Right lobe of liver (tissue), 6 donors: ENCODE results near the gene OR2T8. TPM values are rescaled to one million over a fixed set of nuclear protein-coding genes. Genes with fewer than 3 reads are reported as not detected.

ENCODE experiments used
- ATAC-seq, 4 donors: fragments of 200-7000 bp; cut with Tn5 transposase; one replicate each; pipeline ENCODE4 v1.9.1; 2020; ENCODE audit warnings: mild to moderate bottlenecking in 4 of 4, moderate library complexity in 4 of 4
- DNase-seq, 3 donors: peaks; one replicate each; pipeline ENCODE4 v3.0.0-alpha.2; 2020
- H3K27ac ChIP-seq, 3 donors: fragments of 200-600 bp; one replicate each; pipeline ENCODE4 v1.8.0; 2022
- H3K27me3 ChIP-seq, 2 donors: fragments of 200-600 bp; one replicate each; pipeline ENCODE4 v1.8.0; 2022
- H3K36me3 ChIP-seq, 4 donors: fragments of 200-600 bp; sonication (generic) in 1 of 4; one replicate each; pipeline versions ENCODE4 v1.5.1 to v1.8.0; 2017 to 2022; ENCODE audit warnings: control low read depth in 1 of 4
- H3K4me1 ChIP-seq, 4 donors: fragments of 200-600 bp; sonication (generic) in 1 of 4; one replicate each; pipeline versions ENCODE4 v1.5.1 to v1.8.0; 2017 to 2022; ENCODE audit warnings: control low read depth in 1 of 4
- H3K4me3 ChIP-seq, 3 donors: fragments of 200-600 bp; one replicate each; pipeline ENCODE4 v1.8.0; 2022
- H3K9me3 ChIP-seq, 4 donors: fragments of 200-600 bp; sonication (generic) in 1 of 4; one replicate each; pipeline versions ENCODE4 v1.5.1 to v1.8.0; 2017 to 2022; ENCODE audit warnings: control low read depth in 1 of 4
- POLR2A ChIP-seq: fragments of 450-650 bp; IDR thresholded peaks from one replicate; pipeline ENCODE4 v1.6.1; 2017; ENCODE audit warnings: antibody characterized with exemption, mild to moderate bottlenecking
- WGBS: methylation state at CpG from one replicate; pipeline ENCODE4 v1.1.6; 2018; ENCODE audit warnings: low coverage, low lambda C conversion rate; ENCODE audit not compliant: insufficient coverage; ENCODE audit errors: missing lambda C conversion rate; 5-methylcytosine and 5-hydroxymethylcytosine counted together
- intact Hi-C, 2 donors: fragments of 100-400 bp; cut with DNase I; formaldehyde crosslinking; loops; one replicate each; pipeline versions ENCODE4 v1.11.2 to v1.14.1; 2022
- total RNA-seq, 6 experiments: library from RNA; depleted of rRNA in 2 of 6; stranded (reverse); fragments of >200 nt in 2 of 6; fragmentation: NEBNext Ultra II Directional in 3 of 6; extraction: Animal tissue kit (Norgen Biotek cat#: 25700) in 3 of 6; gene quantifications; one replicate each; pipeline versions ENCODE4 v1.1.0 to v1.2.4, GENCODE V29; 2016 to 2023
- TF ChIP-seq, protein P1 (sequence below), 4 donors: fragments of 200-600 bp in 3 of 4; fragments of 450-650 bp in 1 of 4; IDR thresholded peaks; one replicate each; pipeline versions ENCODE4 v1.5.1 to v1.8.0; 2016 to 2022; ENCODE audit warnings: antibody characterized with exemption in 4 of 4, mild to moderate bottlenecking in 2 of 4
- donor health status: DM: no; HTN: yes; CAD: no.
- donor health status: DM: no; HTN: no; CAD: no.
- donor health status: DM: no; HTN: no; CAD: no.
- donor health status: DM: no; HTN: yes; CAD: no.
- donor health status: DM: no; HTN: yes; CAD: no.

Gene OR2T8
- total RNA-seq, 6 experiments from 2014 or later = not detected

GRCh38 chr1:247895976-247896375 is 24.1 kb upstream of the OR2T8 start:
- Histone ChIP-seq H3K4me3 (no peak overlapping the region), H3K9me3 (no peaks in the 10 kb centered on the region), H3K4me1 (no peaks in the 10 kb centered on the region), H3K27me3 (no peaks in the 10 kb centered on the region), H3K27ac (no peak overlapping the region), H3K36me3 (no peaks in the 10 kb centered on the region)
- ATAC-seq (peak in 1 of 4 donors; percentile 29), DNase-seq (no peak)
- intact Hi-C loops = no loop called here
- 56% methylated on average over 3 of the region's 14 CpGs for WGBS
- TF ChIP-seq POLR2A = no peak
- TF ChIP-seq, protein P1, sequence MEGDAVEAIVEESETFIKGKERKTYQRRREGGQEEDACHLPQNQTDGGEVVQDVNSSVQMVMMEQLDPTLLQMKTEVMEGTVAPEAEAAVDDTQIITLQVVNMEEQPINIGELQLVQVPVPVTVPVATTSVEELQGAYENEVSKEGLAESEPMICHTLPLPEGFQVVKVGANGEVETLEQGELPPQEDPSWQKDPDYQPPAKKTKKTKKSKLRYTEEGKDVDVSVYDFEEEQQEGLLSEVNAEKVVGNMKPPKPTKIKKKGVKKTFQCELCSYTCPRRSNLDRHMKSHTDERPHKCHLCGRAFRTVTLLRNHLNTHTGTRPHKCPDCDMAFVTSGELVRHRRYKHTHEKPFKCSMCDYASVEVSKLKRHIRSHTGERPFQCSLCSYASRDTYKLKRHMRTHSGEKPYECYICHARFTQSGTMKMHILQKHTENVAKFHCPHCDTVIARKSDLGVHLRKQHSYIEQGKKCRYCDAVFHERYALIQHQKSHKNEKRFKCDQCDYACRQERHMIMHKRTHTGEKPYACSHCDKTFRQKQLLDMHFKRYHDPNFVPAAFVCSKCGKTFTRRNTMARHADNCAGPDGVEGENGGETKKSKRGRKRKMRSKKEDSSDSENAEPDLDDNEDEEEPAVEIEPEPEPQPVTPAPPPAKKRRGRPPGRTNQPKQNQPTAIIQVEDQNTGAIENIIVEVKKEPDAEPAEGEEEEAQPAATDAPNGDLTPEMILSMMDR (IDR thresholded peaks at IDR 0.05) = no peak

DNA sequence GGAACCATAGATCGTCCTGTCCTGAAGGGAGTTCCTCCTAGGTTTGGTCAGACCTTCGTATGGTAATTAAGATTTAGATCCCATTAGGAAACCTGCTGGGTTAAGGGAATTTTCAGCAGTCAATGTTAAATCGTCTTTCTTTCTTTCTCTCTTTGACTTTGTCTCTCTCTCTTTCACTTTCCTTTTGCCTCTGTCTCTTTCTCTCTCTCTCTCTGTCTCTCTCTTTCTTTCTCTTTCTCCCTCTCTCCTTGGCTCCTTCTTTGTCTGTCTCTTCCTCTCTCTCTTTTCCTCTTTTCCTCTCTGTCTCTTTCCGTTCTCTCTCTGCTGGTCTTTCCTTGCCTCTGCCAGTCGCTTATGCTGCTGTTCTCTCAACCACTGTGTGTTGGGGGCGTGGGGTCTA is 15.9 kb upstream of the OR2T8 start:
- H3K4me1 ChIP-seq = no peaks in the 10 kb centered on the region
- no peak overlapping the region for H3K4me3 ChIP-seq
- no peak for DNase-seq
- 65% methylated on average over 6 of the region's 6 CpGs for WGBS
- ATAC-seq = no peak
- no peak overlapping the region for H3K27ac ChIP-seq
- TF ChIP-seq POLR2A = no peak
- TF ChIP-seq, protein P1 (IDR thresholded peaks at IDR 0.05) = no peak
- no peaks in the 10 kb centered on the region for H3K9me3 ChIP-seq
- H3K27me3 ChIP-seq = no peaks in the 10 kb centered on the region
- H3K36me3 ChIP-seq = no peaks in the 10 kb centered on the region
- intact Hi-C loops = no loop called here

DNA sequence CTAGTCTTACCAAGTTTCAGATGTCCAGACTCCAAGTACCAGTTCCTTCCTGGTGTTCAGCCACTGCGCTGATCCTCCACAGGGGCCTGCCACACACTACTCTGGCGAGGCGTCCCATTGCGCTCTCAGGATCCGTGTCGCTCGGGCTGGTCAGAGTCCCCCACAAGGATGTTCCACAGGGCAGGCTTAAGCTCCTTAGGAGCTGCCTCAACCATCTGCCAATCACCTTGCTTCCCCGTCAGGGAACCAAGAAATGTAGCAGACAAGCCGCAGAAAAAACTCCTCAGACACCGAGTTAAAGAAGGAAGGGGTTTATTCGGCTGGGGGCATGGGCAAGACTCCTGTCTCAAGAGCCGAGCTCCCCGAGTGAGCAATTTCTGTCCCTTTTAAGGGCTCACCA is 14.9 kb upstream of the OR2T8 start:
- Histone ChIP-seq H3K27ac (no peak overlapping the region), H3K4me3 (no peak overlapping the region), H3K36me3 (no peaks in the 10 kb centered on the region), H3K9me3 (no peaks in the 10 kb centered on the region), H3K4me1 (no peaks in the 10 kb centered on the region), H3K27me3 (no peaks in the 10 kb centered on the region)
- TF ChIP-seq, protein P1 (IDR thresholded peaks at IDR 0.05) = no peak
- intact Hi-C loops = no loop called here
- no peak for ATAC-seq
- no peak for DNase-seq
- 75% methylated on average over 5 of the region's 13 CpGs for WGBS

GRCh38 chr1:247905910-247906503 is 14.0 kb upstream of the OR2T8 start:
- no peaks in the 10 kb centered on the region for H3K9me3 ChIP-seq
- WGBS = 34% methylated on average over 8 of the region's 9 CpGs
- intact Hi-C loops = no loop called here
- no peak for TF ChIP-seq POLR2A
- TF ChIP-seq, protein P1 (IDR thresholded peaks at IDR 0.05) = no peak
- no peak overlapping the region for H3K27ac ChIP-seq
- no peaks in the 10 kb centered on the region for H3K27me3 ChIP-seq
- ATAC-seq (no peak), DNase-seq (no peak)
- no peak overlapping the region for H3K4me3 ChIP-seq
- no peaks in the 10 kb centered on the region for H3K36me3 ChIP-seq
- no peaks in the 10 kb centered on the region for H3K4me1 ChIP-seq
